Calu3 (cell line): ENCODE results near the gene MRGPRF. TPM values are rescaled to one million over a fixed set of nuclear protein-coding genes. Genes with fewer than 3 reads are reported as not detected.
"Not testable (repeated sequence)": the region's sequence is repeated elsewhere in the genome, so short reads cannot be mapped to it uniquely, and the experiment has no call there.

Experiments
- BruUV-seq: library from RNA; stranded (reverse); fragments of 400-500 nt; replicated peaks from 2 replicates; lab custom pipeline; 2021; lab: Mats Ljungman, UMichigan
- CTCF ChIA-PET: fragments of 300-600 bp; sonication (Branson Sonifier 250); formaldehyde crosslinking; loops from one replicate; lab custom pipeline; 2022; ENCODE audit warnings: antibody characterized with exemption; lab: Charles Lee
- DNase-seq: peaks from one replicate; pipeline ENCODE4 v3.0.0; 2022
- H3K27ac Mint-ChIP-seq: one replicate; pipeline ENCODE4 v1.8.0; 2022; ENCODE audit warnings: mixed read lengths; ENCODE audit not compliant: unreplicated experiment
- H3K27me3 Mint-ChIP-seq: one replicate; pipeline ENCODE4 v1.8.0; 2022; ENCODE audit warnings: mixed read lengths; ENCODE audit not compliant: unreplicated experiment
- H3K36me3 Mint-ChIP-seq: one replicate; pipeline ENCODE4 v1.8.0; 2022; ENCODE audit warnings: mild to moderate bottlenecking, moderate library complexity, mixed read lengths; ENCODE audit not compliant: insufficient read depth, unreplicated experiment
- H3K4me1 Mint-ChIP-seq: one replicate; pipeline ENCODE4 v1.8.0; 2022; ENCODE audit warnings: mild to moderate bottlenecking, low read depth, mixed read lengths; ENCODE audit not compliant: unreplicated experiment
- H3K4me3 Mint-ChIP-seq: one replicate; pipeline ENCODE4 v1.8.0; 2022; ENCODE audit warnings: mild to moderate bottlenecking, low read depth, moderate library complexity, mixed read lengths; ENCODE audit not compliant: unreplicated experiment
- H3K9me3 Mint-ChIP-seq: one replicate; pipeline ENCODE4 v1.8.0; 2022; ENCODE audit warnings: low read depth, mixed read lengths; ENCODE audit not compliant: unreplicated experiment
- intact Hi-C: fragments of 100-400 bp; cut with micrococcal nuclease; formaldehyde crosslinking; loops from one replicate; pipeline ENCODE4 v1.10.0; 2022; ENCODE audit not compliant: unreplicated experiment
- total RNA-seq: library from RNA; stranded (reverse); gene quantifications from 2 replicates; pipeline ENCODE4 v1.2.3, GENCODE V29; 2022
- TF ChIP-seq, protein P1 (sequence below): fragments of 200-600 bp; IDR thresholded peaks from one replicate; pipeline ENCODE4 v1.8.0; 2022; ENCODE audit warnings: antibody characterized with exemption; ENCODE audit not compliant: unreplicated experiment

The MRGPRF gene
- total RNA-seq, 1 experiment from 2014 or later: 0.14 TPM

DNA sequence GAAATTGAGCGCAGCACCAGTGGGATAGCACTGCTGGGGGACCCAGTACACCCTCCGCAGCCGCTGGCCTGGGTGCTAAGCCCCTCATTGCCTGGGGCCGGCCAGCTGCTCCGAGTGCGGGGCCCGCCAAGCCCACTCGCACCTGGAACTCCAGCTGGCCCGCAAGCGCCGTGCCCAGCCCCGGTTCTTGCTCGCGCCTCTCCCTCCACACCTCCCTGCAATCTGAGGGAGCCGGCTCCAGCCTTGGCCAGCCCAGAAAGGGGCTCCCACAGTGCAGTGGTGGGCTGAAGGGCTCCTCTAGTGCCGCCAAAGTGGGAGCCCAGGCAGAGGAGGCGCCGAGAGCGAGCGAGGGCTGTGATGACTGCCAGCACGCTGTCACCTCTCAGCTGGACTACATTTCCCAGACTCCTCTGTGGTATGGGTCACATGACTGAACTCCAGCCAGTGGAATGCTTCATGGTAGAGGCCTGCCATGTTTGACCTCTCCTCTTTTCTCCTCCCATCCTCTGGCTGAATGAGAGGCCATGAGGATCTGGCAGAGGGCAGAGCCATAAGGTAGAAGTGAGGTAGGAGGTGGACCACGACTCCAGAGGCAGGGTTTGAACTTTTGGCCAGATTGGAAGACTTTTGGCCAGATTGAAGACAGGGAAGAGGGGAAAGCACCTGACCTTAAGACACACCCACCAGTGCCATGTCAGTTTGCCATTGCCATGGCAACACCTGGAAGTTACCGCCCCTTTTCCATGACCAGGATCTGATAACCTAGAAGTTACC is 38.4 kb downstream of the MRGPRF start:
- H3K27ac Mint-ChIP-seq: no peak overlapping the region
- CTCF ChIA-PET: no interaction called here

DNA sequence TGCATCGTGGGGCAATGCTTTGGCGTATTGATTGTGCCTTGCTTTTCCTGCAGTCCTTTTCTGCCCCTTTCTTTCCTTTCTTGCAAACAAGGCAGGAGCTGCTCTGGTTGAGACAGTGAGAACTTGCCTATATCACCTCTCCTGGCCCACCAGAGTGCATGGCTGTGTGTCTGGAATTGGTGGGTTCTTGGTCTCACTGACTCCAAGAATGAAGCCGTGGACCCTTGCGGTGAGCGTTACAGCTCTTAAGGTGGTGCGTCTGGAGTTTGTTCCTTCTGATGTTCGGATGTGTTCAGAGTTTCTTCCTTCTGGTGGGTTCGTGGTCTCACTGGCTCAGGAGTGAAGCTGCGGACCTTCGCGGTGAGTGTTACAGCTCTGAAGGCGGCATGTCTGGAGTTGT is 39.3 kb downstream of the MRGPRF start:
- H3K9me3 Mint-ChIP-seq, H3K27ac Mint-ChIP-seq, intact Hi-C loops, CTCF ChIA-PET, DNase-seq, BruUV-seq, H3K36me3 Mint-ChIP-seq, H3K4me1 Mint-ChIP-seq, H3K4me3 Mint-ChIP-seq: not testable (repeated sequence)
- H3K27me3 Mint-ChIP-seq: peaks cover 45% of the 10 kb centered on the region

More for the DNA sequence above, 38.4 kb downstream of the MRGPRF start:
- H3K4me1 Mint-ChIP-seq: peaks cover 7% of the 10 kb centered on the region
- no peak overlapping the region for H3K4me3 Mint-ChIP-seq
- intact Hi-C loops: no loop called here
- no peaks in the 10 kb centered on the region for H3K36me3 Mint-ChIP-seq
- no peak for DNase-seq
- TF ChIP-seq, protein P1, sequence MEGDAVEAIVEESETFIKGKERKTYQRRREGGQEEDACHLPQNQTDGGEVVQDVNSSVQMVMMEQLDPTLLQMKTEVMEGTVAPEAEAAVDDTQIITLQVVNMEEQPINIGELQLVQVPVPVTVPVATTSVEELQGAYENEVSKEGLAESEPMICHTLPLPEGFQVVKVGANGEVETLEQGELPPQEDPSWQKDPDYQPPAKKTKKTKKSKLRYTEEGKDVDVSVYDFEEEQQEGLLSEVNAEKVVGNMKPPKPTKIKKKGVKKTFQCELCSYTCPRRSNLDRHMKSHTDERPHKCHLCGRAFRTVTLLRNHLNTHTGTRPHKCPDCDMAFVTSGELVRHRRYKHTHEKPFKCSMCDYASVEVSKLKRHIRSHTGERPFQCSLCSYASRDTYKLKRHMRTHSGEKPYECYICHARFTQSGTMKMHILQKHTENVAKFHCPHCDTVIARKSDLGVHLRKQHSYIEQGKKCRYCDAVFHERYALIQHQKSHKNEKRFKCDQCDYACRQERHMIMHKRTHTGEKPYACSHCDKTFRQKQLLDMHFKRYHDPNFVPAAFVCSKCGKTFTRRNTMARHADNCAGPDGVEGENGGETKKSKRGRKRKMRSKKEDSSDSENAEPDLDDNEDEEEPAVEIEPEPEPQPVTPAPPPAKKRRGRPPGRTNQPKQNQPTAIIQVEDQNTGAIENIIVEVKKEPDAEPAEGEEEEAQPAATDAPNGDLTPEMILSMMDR: no peak
- H3K27me3 Mint-ChIP-seq: peaks cover 47% of the 10 kb centered on the region
- no peaks in the 10 kb centered on the region for H3K9me3 Mint-ChIP-seq
- no TSS peak for BruUV-seq

DNA sequence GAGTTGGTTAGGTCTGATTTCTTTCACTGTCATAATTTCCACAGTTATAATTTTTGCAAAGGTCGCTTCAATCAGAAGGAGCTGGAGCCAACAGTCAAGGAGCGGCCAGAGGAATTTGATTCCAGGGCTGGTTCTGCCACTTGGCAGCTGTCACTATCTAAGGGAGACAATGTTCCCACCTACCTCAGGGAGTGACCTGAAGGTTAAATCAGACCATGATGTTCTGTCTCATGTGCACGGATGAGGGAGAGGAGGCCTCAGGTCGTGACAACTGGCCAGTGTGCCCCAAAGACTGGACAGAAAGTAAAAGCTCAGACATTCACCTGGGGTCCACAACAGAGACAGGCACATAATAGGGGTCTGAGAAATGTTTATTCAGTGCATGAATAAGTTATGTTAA is 39.8 kb downstream of the MRGPRF start:
- intact Hi-C loops: no loop called here

DNA sequence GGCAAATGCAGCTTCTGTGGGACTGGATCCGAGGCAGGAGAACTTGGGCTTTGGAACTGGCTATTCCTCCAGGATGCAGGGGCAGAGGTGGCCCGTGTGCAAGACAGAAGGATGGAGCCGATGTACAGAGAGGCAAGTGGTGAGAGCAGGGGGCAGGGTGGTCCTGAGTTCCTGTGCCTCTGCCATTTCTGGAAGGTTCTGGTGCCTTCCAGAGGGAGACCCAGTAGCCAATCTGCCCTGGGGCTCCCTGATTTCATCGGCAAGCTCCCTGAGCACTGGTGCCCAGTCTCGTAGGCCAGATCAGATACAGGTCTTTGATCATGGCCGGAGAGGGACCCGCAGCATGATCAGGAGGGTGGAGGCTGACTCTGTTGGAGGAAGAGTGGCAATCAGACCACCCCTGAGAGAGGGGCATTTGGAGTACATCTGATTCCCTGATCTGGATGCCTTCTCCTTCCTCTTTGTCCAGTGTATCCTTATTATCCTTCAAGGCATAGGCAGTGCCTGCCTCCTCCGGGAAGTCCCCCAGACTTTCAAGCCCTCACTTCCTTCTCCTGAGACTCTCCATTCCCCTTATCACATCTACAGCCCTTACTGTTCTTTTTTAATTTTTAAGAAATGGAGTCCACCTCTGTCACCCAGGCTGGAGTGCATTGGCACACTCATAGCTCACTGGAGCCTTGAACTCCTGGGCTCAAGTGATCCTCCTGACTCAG is 42.0 kb downstream of the MRGPRF start:
- H3K27me3 Mint-ChIP-seq: peaks cover 63% of the 10 kb centered on the region
- no TSS peak for BruUV-seq
- no peak overlapping the region for H3K4me3 Mint-ChIP-seq
- H3K4me1 Mint-ChIP-seq: peaks cover 7% of the 10 kb centered on the region
- H3K9me3 Mint-ChIP-seq: no peaks in the 10 kb centered on the region
- CTCF ChIA-PET: no interaction called here
- DNase-seq: no peak
- TF ChIP-seq, protein P1: no peak
- intact Hi-C loops: no loop called here
- no peak overlapping the region for H3K27ac Mint-ChIP-seq
- H3K36me3 Mint-ChIP-seq: no peaks in the 10 kb centered on the region

More for the DNA sequence above, 39.8 kb downstream of the MRGPRF start:
- H3K4me1 Mint-ChIP-seq: peaks cover 7% of the 10 kb centered on the region
- H3K9me3 Mint-ChIP-seq: no peaks in the 10 kb centered on the region
- peaks cover 45% of the 10 kb centered on the region for H3K27me3 Mint-ChIP-seq
- no peak overlapping the region for H3K4me3 Mint-ChIP-seq
- CTCF ChIA-PET: no interaction called here
- no TSS peak for BruUV-seq
- DNase-seq: no peak
- TF ChIP-seq, protein P1: no peak
- no peak overlapping the region for H3K27ac Mint-ChIP-seq
- no peaks in the 10 kb centered on the region for H3K36me3 Mint-ChIP-seq
